HG03342 (cell line): ENCODE data around the gene GMCL2.

Experiments
- ATAC-seq: cut with Tn5 transposase; IDR thresholded peaks from one replicate; pipeline ENCODE4 v1.9.1; 2021; ENCODE audit warnings: mild to moderate bottlenecking, moderate library complexity; ENCODE audit not compliant: unreplicated experiment

Gene GMCL2

DNA sequence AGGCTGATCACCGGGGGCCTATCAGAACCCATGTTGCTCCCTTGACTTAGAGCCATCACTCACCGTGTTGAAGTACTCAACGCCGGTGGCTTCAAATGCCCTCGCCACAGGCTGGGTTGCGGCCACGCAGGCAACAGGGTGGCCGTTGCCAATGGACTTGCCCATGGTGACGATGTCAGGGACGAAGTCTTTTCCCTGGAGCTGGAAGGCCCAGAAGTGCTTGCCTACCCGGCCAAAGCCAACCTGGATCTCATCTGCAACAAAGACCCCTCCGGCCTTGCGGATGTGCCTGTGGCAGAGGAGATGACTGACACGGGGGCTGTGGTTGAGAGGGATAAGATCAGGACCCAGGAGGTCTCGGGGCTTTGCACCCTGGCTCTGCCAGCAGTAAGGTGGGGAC lies 35.1 kb upstream of the GMCL2 start:
- no peak for ATAC-seq

DNA sequence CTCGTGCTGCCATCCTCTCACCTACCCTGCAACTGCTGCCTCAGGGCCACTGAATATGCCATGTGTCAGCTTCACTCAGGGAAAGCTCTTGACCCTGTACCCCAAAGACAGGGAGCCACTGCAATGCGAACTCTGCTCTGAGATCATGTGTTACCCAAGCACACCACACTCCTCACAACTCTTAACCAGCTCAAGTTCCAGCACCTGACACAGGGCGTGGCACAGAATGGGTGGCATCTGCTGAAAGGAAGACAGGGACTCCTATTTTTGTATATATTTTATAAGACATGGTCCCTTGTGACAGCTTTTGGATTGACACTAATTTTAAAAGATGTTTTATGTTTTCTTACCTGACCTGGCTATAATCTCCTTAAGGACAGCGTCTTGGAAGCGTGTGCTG lies 34.7 kb upstream of the GMCL2 start:
- no peak for ATAC-seq

DNA sequence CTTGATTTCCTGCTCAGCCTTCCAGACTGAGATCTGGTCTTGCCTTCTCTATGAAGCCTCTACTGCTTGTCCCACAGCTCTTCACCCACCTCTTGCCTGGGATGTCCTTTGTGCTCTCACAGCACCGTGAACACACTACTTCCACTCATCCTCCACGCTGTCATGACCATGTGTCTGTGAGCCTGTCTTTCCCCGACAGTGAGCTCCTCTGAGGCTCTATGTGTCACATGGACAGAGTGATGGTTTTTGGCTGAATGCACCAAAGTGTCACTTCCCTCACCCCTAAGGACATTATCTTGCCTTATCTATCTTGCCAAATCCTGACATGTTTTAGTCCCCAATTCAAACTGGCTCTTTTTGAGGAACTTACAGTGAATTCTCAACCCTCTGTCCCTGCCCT lies 34.1 kb upstream of the GMCL2 start:
- ATAC-seq = no peak

DNA sequence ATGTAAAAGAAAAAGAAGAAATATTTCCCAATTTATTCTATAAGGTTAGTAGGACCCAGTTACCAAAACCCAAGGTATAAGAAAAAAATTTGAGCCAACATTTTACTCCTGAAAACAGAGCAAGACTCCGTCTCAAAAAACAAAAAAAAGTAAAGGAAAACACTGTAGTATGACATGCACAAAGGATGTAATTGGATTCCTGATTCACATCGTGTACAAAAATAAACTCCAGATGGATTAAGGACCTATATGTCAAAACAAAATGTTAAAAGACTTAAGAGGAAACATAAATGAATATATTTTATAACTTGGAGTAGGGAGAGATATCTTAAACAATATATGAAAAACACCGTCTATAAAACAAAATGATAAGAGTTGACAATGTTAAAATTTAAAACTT lies 31.7 kb upstream of the GMCL2 start:
- ATAC-seq = no peak

DNA sequence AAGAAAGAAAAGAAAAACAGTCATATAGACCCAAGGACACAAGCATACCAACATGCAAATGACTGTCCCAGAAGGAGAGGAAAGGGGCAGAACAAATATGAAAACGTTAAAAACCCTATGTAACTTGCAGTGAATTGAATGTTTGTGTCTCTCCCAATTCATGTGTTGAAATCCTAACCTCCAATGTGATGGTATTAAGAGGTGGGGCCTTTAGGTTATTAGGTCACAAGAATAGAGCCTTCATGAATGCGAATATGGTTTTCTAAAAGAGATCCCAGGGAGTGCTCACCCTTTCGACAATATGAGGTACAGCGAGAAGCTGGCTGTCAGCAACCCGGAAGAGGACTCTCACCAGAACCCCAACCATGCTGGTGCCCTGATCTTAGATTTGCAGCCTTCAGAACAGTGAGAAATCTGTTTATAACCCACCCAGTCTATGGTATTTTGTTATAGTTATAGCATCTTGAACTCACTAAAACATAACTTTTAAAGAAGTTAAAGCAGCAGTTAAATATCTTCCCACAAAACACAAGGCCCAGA lies 31.1 kb upstream of the GMCL2 start:
- no peak for ATAC-seq

DNA sequence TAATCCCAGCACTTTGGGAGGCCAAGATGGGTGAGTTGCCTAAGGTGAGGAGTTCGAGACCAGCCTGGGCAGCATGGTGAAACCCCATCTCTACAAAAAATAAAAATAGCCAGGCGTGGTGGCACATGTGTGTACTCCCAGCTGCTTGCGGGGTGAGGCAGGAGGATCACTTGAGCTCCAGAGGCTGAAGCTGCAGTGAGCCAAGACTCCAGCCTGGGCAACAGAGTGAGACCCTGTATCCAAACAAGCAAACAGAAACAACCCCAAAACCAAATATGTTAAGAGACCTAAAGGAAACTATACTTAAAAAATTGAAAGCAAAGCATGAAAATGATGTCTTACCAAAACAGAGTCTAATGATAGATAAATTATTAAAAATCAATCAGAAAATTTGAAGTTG lies 29.6 kb upstream of the GMCL2 start:
- no peak for ATAC-seq

DNA sequence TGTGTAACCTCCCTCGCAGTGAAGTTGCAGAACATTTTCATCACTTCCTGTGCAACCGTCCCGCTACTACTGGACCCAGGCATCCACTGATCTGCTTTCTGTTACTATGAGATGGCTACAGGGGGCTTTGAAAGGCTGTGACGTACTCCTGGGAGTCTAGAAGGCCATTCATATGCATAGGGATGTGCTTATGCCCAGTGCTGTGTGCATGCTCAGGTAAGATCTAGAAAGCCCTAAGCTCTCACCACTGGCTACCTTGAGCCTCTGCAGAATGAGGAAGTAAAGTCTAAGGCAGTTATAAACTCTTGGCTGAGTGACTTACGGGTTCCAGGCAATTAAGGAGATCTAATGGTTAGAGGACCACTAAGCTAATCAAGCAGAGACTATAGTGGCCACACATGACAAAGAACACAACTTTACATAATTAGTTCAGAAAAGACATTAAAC lies 28.9 kb upstream of the GMCL2 start:
- ATAC-seq = no peak

DNA sequence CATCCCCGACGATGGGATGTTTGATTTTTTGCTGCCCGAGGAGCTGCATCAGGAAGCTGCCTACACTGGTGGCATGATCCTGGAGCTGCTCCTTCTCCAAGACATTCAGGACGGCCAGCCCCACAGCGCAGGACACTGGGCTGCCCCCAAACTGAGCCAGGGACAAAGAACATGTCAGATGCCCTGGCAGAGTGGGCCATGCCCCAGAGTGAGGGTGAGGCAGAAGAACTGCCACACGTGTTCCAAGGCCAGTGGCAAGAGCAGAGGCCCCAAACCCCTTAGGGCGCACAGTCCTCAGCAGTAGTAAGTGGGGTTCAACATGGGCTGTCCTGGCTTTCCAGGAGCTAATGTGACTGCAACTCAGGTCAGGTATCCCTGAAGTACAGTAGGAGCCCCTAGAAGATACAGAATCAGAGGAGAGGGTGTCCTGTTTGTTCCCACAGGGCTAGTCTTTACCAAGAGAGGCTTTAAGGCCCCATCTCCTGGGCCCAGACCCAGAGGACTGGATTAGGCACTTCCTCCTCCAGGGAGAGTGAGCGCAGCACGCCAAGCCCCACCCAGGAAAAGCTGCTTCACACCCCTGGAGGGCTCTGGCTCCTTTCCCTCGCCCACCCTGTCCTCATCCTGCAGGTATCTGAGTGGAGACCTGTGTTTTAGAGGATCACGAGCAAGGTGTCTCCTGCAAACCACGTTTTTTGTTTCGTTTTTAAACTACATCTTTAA lies 28.3 kb upstream of the GMCL2 start:
- ATAC-seq = no peak

DNA sequence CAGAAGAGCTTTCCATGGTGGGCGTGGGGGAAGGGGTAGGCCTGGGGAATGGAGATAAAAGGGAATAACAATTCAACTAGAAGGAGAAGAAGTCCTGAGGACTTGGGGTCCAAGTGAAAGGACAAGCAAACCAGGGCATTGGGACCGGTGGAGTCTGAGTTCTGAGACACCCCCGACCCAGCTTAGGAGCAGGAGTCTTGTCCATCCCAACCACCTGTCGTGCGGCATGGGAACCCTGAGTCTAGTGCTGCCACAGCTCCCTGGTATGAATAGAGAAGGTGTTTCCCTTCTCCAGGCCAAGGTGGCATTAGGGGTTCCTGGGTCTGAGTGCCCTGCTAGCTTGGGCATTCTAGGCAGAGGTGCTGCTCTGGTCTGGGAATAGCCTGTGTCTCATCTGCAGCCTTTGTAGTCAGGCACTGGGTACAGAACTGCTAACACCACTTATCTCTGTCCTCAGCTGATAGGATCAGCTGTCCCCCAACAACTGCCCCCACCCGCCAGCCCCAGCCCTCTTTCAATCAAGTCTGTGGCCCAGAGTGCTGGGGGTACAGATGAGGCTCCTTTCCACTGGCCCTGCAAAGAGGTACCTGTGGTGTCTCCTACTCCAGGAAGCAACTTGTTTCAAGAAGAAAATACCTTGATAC lies 27.1 kb upstream of the GMCL2 start:
- ATAC-seq = no peak

DNA sequence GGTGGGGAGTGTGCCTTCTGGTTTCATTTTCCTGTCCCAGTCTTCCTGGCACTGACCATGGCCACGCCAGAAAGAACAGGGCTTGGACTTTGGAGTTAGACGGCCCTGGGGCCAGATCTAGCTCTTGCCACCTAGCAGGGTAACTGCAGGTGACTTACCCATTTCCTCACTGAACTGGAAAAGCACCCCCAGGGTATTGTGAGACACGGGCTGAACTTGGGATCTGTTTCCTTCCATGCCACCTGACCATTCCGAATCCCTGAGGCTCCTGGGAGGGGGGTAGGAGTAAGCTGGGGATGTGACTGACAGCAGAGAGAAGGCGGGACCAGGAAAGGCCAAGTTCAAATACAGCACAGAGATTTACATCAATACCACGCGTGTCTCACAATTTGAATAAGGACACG lies 26.6 kb upstream of the GMCL2 start:
- no peak for ATAC-seq

DNA sequence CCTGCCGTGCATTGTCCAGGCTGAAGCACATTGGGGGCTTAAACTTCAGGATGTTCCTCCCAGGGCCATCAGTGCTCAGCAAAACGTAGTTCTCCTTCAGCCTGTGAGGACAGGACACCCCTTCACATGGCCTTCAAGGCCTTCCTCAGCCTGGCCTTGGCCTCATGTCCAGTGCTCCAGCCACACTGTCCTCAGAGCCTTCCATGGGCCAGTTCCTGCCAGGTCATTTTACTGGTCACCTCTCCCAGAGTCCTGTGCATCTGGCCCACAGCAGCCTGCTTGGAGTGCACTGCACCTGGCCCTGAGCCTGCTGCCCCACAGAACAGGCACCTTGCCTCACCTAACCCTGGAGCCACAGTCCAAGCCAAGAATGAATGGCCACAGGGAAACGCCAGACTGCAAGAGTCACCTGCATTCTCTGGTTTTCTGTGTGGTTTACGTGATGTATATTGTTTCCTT lies 25.9 kb upstream of the GMCL2 start:
- no peak for ATAC-seq

DNA sequence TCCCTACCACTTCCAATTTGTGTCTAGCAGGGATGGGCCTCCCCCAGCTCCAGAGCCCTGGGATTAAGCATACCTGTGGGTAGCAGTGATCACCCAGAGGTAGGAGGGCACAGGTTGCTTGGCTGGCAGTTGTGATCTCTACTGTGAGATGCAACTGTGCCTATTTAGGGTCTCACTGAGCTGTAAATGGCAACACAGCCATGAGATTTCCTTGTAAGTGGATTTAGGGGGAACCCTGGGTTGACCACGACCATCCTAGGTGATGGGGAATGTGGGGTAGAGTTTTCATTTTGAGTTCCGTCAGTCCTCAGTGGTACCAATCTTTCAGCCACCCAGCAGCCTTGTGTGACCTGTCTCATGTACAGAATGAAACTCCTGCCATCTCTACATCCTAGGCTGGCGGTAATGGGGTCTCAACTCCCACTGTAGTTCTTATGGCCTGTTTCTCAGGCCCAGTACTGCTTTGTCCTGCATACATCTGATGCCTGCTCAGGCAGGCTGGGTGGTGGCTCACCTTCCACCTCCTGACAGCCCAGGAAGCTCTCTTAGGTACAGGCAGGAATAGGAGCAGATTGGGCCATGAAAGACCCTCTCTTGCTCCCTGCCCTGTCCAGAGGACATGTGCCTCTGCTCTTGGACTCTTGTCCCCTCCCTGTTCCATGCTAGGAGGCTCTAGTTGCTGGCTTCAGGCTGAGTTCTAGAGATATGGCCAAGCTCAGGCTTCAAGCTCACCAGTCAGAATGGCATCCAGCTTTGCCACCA lies 25.3 kb upstream of the GMCL2 start:
- no peak for ATAC-seq

DNA sequence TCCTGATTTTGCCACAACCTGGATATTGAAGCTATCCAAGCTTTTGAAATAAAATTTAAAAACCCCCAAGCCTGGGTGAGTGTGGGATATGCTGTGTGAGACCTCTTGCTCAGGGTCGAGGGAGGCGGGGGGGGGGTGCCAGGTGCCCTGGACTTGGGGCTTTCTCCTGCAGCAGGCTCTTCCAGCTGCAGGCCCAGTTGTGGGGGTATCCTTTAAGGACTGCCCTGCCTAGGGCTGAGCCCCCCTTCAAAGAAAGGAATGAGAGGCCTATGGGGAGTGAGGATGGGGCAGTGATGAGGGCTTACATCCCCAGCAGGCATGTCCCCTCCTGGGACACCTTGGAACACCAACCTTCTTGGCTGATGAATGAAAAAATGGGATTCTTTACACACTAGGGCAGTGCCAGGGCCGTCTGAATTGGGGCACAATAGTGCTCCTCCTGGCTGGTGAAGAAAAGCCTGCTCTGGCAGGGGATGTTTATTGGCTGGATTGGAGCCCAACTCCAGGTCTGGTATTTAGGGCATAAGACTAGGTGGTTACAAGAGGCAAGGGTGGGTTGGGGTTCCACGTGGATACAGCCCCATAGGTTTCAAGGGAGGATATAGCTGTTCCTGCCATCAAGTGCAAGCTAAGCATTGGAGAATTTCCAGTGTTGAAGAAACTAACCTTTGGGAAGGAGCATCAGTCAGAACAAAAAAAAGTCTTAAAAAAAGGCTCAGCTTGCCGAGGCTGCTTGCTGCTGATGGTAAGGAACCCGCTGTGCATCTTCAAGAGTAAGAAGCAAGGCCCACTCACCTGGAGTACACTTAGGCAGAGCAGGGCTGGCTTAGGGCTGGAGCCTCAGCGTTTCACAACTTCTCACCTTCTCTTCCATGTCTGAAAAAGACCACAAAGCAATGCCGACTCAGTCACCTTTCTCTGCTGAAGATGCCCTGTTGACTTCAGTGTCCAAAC lies 24.2 kb upstream of the GMCL2 start:
- ATAC-seq = no peak

DNA sequence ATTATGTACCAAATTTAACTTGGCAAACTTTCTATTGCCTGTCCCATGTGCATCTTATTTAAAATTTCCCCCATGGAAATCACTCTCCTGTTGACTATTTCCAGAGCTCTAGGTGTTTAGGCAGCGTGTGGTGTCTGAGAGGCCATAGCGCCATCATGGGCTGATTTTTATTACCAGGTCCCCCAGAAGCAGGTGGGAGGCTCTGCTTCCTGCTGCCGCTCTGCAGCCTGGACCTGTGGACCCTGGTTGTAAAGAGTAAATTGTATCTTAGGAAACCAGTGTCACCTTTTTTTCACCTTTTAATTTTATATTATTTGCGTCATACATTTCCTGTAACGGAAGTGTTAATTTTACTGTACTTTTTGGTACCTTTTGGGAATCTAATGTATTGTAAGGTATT lies 23.5 kb upstream of the GMCL2 start:
- no peak for ATAC-seq

DNA sequence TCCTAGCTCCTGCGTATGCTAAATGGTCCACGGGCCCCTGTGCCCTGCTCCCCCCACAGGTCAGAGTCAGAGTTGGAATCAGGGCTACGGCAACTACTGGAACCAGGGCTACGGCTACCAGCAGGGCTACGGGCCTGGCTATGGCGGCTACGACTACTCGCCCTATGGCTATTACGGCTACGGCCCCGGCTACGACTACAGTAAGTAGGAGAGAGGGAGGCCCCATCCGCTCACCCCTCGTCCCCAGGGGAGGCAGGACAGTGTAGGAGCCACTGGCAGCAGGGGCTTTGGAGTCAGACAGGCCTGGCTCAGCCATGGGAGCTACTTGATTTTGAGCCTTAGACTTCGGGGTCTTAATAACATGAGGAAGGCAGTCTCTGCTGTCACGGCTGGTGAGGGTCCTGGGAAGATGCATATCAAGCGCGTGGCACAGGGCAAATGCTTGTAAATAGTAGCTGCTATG lies 22.9 kb upstream of the GMCL2 start:
- no peak for ATAC-seq

DNA sequence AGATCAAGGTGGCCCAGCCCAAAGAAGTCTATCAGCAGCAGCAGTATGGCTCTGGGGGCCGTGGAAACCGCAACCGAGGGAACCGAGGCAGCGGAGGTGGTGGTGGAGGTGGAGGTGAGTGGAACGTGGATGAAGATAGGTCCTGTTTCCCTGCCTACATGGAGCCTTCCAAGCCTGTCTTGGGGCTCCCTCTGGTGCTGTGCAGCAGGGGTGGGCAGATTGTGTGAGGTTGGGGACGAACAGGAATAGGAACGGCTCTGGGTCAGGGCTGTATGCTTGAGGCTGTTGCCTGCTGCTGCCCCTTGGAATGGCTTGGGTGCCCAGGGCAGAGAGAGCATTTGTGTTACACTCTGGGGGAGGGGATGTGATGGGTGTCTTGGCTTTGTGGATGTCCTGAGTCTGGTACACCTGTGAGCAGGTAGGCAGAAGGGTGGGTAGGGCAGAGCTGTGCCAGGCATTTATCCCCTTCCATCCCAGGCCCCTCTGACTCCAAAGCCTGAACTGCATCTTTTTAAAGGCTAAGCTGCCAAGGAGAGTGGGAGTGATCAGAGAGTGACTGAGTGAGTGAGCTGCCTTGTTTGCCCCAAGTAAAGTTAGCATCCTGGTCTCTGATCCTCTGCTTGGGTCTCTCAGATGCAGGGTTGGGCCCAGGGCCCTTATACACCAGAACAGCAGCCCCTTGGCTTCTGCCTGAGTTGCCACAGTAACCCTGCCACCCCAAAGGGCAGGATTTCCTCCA lies 22.3 kb upstream of the GMCL2 start:
- ATAC-seq = no peak

DNA sequence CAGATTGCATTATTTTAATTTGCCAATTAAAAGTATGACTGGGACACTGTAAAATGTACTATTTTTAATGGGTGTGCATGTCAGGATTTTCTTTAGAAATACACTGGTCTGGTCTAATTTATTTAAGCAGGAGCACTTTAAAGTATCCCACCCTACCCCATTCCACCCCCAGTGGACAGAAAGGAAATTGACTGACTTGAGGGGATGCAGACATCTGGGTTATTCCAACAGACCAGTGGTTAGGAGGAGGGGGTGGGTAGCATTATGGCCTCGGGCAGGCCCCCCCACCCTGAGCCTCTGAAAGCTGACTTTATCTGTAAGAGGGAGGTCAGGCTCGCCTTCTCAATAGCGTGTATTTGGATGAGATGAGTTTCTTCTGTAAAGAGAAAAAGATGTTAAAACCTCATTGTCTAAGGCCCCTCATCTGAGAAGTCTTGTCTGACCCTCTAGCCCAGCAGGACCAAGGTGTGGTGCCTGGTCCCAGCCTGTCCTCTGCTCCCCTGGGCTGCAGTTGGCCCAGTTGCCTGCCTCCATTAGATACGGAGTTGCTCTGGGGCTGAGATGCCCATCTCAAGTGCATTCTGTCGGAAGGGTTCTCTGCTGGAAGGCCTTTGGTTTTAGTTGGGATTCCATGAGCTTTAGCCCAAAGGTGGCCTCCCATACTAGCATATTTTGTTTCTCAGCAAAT lies 21.5 kb upstream of the GMCL2 start:
- ATAC-seq = no peak

DNA sequence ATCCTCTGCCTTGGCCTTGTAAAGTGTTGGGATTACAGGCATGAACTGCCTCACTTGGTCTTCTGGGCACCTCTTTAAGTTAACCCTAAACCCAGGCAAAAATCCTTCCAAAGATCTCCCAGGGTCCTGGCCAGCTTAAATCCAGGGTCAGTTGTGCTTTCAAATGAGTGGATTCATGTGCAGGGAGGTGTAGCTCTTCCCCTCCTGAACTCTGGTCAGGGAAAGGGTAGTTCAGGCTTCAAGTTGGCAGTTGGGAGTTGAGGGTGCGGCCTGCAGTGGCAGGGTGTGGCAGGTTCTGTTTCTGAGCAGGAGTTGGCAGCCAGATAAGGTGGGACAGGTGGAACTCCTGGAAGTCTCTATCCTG lies 20.7 kb upstream of the GMCL2 start:
- no peak for ATAC-seq

DNA sequence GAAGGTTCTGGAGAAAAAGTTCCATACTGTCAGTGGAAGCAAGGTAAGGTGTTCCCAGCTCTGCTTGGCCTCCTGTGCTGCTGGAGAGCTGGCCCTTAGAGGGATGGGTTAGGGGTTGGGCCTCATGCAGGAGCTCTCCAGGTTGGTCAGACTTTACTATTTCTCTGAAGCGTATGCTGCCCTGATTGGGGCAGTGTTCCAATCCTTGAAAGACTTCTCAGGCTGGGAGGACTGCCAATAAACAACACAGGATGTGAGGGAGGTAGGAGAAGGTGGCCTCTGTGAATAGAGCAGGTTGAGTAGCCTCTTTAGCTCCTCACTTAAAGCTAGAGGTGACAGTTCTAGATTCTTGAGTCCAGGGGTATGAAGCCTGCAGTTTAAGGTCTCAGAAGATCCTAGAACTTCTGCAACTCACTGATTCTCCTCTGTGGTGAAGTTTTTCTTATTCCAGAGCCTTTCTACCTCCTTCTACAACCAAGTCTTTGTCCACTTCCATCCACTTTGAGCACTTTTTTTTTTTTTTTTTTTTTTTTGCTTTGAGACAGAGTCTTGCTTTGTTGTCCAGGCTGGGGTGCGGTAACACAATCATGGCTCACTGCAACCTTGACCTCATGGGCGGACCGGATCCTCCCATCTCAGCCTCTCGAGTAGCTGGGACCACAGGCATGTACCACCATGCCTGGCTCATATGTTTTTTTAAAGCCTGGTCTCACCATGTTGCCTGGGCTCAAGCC lies 20.2 kb upstream of the GMCL2 start:
- no peak for ATAC-seq
